KOPT-K1 (cell line): Measurements from ENCODE around the gene DOCK2.

Experiments
- H3K27ac ChIP-seq: fragments of 200-600 bp; sonication (generic); 2 replicates; pipeline ENCODE4 v1.5.1; 2016; ENCODE audit warnings: antibody characterized with exemption, mild to moderate bottlenecking, low read depth, low read length; ENCODE audit not compliant: poor library complexity, severe bottlenecking
- H3K36me3 ChIP-seq: fragments of 200-600 bp; sonication (generic); 2 replicates; pipeline ENCODE4 v1.5.1; 2017; ENCODE audit warnings: antibody characterized with exemption, mild to moderate bottlenecking, low read length, moderate library complexity; ENCODE audit not compliant: insufficient read depth
- H3K9me3 ChIP-seq: fragments of 200-600 bp; sonication (generic); 2 replicates; pipeline ENCODE4 v1.5.1; 2017; ENCODE audit warnings: antibody characterized with exemption, low read length, mild to moderate bottlenecking; ENCODE audit not compliant: insufficient read depth, poor library complexity, severe bottlenecking

DOCK2 gene

DNA sequence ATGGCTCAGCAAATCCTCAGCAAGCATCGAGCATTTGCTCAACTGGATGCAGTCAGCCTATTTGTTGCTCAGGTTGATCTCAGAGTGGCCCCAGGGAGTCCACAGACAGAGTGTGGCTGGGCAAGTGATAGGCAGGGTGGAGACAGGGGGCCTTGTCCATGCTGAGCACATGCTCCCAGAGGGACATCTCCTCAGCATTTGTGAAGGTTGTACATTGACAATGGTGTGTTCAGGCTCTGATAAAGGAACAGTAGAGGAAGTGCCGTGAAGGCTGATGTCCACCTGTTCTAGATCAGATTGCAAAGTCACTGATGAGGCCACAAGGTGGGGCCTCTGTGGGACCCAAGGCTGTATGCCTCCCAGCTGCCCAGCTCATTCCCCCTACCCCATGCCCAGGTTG is 418.5 kb downstream of the DOCK2 start:
- Histone ChIP-seq H3K9me3 (no peaks in the 10 kb centered on the region), H3K36me3 (peaks cover 99% of the 10 kb centered on the region), H3K27ac (no peak overlapping the region)

DNA sequence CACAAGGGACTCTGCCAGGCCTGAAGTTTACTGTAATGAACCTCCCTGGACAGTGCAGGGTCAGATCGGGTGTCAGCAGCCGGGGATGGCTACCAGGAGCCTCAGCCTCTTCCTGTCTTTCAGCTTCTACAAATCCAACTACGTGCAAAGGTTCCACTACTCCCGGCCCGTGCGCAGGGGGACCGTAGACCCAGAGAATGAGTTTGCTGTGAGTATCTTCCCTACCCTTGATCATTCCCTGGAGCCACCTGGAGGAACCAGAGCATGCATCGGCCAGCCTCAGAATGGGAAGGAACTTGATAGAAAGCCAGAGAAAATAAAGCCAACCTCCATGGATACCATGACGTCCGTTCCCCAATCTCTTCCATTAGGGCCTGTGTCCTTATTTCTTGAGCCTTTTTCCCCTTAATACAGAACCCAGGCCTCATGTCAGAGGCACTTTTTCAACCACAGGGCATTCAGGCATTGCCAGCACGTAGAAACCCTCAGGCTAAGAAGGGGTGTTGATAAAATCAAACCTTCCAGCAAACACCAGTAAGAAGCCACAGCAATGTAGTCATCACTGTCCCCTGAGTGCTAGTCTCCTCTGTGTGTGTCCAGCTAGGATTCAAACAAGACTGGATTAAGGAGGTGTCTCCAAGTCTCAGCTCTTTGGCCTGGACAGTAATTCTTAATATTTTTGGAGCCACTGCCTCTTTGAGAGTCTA is 419.6 kb downstream of the DOCK2 start:
- peaks cover 96% of the 10 kb centered on the region for H3K36me3 ChIP-seq
- no peaks in the 10 kb centered on the region for H3K9me3 ChIP-seq
- no peak overlapping the region for H3K27ac ChIP-seq

DNA sequence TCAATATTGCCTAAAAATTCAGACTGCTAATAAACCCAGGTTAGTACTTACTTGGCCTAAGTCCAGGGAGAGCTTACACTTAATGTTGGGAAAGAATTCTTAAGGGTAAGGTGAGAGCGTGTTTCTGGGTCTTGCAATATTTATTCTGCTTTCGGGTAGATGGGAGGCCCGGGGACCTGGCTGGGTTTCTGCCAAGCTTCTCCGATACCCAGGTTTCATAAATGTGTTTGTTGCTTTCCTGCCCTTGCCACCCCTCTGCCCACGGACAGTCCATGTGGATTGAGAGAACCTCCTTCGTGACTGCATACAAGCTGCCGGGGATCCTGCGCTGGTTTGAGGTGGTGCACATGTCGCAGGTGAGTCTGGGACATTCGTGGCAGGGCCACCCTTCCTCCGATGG is 420.2 kb downstream of the DOCK2 start:
- H3K27ac ChIP-seq: no peak overlapping the region
- peaks cover 94% of the 10 kb centered on the region for H3K36me3 ChIP-seq

DNA sequence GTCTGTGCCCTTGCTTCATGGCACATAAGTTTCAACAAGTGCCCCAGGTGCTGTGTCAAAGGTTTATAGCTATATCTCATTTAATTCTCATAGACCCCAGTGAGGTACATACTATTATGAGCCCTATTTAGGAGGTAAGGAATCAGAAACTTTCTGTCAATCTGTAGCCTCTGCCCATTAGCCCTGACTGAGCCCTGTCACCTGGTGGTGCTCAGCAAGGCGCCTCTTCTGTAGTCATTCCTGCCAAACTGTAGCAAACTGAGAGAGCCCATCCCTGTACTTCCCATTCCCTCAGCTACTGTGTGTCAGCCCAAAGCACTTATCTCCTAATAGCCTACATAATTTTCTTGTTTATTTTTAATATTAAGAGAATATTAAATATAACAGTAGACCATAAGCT is 422.1 kb downstream of the DOCK2 start:
- peaks cover 94% of the 10 kb centered on the region for H3K36me3 ChIP-seq
- no peaks in the 10 kb centered on the region for H3K9me3 ChIP-seq
- H3K27ac ChIP-seq: no peak overlapping the region

More for the DNA sequence above, 420.2 kb downstream of the DOCK2 start:
- H3K9me3 ChIP-seq: no peaks in the 10 kb centered on the region

DNA sequence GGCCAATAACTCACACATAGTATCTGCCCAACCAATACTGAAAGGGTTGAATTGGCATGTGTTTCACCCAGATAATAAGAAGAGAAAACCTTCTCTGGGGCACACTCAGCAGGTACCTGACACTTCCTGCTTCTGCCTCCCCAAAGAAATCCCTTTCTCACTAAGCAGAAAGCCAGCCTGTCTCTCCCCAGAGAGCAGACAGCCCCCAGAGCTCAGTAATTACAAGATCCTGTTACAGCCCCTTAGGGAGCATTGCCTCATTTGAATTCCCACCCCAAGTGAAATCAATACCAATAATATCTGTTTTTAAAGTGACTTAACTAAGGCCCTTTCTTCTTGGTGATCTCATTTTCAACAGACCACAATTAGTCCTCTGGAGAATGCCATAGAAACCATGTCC is 430.1 kb downstream of the DOCK2 start:
- Histone ChIP-seq H3K36me3 (peaks cover 90% of the 10 kb centered on the region), H3K27ac (no peak overlapping the region)

DNA sequence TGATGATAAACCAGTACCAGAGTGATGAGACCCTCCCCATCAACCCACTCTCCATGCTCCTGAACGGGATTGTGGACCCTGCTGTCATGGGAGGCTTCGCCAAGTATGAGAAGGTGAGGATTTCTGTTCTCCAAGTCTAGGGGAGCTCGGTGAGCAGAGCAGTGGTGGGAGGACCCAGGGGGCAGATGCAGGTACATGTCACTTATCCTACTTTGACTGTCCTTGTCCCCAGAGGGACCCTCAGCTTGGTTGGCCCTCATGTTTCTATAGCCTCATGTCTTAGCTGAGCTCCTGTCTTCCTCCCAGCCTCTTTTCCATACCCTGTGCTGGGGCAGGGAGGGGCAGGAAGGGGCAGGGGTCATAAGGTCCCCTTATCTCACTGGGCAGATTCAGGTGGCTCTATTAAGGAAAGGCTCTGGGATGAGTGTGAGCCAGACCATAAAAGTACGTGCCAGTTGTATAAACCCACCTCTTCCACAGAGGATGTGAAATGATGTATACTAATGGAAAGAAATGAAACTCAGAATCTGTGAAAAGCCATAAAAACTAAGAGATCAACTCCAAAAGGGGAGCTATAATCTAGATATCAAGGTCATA is 430.6 kb downstream of the DOCK2 start:
- no peaks in the 10 kb centered on the region for H3K9me3 ChIP-seq
- peaks cover 91% of the 10 kb centered on the region for H3K36me3 ChIP-seq
- H3K27ac ChIP-seq: no peak overlapping the region

More for the DNA sequence above, 430.1 kb downstream of the DOCK2 start:
- H3K9me3 ChIP-seq: no peaks in the 10 kb centered on the region

DNA sequence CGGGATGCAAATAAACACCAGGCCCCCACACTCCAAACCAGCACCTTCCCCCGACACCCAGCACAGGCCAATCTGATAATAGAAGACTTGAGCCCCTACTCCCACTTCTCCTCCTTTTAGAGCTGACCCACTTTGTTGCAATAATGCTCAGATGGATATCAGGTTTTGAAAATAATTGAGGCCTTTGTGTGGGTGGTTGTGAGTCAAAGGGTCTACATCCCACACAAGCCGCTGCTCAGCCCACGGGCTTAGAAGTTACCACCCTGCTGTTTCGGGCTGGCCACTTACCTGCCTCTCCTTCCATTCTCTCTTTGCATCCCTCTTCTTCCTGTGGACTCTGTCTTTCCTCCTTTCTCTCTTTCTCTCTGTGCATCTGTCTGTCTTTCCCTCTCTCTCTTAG is 432.4 kb downstream of the DOCK2 start:
- H3K36me3 ChIP-seq: peaks cover 86% of the 10 kb centered on the region
- no peaks in the 10 kb centered on the region for H3K9me3 ChIP-seq
- no peak overlapping the region for H3K27ac ChIP-seq

DNA sequence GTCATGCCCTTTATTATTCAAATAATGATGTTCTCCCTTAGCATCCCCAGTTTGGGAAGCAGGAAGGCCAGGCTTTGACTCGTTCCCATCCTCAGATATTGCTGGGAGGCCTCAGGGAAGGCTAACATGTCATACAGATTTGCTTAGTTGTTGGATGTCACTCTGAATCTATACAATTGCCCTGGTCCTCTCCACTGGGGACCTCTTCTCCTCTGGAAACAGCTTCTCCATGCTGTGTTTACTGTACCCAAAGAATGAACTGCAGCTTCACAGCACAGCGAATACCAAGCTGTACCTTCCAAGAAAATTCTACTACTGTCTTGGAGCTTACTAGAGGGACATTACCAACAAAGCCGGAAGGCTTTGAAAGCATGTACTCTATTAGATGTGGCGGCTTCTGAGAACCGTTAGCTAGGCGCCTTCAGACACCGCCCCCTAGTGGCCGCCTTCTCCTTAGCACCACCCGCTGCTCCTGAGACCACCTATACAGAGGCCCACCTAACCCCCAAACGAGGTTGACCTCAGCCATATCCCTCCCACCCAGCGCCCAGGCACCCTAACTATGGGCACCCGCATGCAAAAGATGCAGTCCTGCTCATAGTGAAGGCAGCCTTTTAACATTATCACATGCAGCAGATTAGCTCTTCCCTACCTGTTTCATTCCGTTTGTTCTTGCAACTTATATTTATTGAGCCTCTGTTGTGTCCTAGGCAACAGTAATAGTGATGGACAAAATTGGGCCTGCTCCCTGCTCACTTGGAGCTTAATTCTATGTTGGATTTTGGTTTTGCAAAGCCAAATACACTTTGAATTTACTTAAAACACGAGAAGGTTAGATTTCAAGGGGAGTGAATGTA is 433.7 kb downstream of the DOCK2 start:
- Histone ChIP-seq H3K36me3 (peaks cover 92% of the 10 kb centered on the region), H3K27ac (no peak overlapping the region), H3K9me3 (no peaks in the 10 kb centered on the region)

DNA sequence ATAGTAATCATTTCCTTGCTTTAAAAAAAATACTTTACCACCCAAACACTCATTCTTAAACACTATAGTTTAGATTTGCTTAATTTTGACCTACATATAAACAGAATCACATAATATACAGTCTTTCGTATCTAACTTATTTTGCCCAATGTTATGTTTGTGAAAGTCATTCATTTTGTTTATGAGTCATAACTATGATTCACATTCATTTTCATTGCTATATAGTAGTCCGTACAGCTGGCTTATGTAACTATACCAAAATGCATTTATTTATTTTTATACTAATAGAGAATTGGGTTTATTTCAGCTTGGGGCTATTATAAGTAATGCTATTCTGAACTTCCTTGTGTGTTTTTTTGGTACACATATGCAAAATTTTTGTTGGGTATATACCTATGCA is 434.7 kb downstream of the DOCK2 start:
- no peaks in the 10 kb centered on the region for H3K9me3 ChIP-seq
- no peak overlapping the region for H3K27ac ChIP-seq
- peaks cover 95% of the 10 kb centered on the region for H3K36me3 ChIP-seq

DNA sequence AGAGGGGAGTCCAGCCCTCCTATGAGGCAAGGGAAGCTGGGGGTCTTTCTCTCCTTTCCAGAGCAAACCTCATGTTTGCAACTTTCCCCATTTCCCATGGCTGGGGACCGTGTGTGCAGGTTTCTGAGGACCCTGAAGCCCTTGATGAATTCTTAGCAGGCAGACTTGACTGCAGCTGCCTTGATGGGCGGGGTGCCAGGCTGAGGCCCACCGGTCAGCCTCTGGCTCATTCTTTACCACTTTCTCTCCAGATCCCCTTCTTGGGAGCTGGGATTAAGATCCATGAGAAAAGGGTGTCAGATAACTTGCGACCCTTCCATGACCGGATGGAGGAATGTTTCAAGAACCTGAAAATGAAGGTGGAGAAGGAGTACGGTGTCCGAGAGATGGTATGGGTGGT is 438.6 kb downstream of the DOCK2 start:
- no peaks in the 10 kb centered on the region for H3K9me3 ChIP-seq
- peaks cover 95% of the 10 kb centered on the region for H3K36me3 ChIP-seq
- H3K27ac ChIP-seq: no peak overlapping the region

DNA sequence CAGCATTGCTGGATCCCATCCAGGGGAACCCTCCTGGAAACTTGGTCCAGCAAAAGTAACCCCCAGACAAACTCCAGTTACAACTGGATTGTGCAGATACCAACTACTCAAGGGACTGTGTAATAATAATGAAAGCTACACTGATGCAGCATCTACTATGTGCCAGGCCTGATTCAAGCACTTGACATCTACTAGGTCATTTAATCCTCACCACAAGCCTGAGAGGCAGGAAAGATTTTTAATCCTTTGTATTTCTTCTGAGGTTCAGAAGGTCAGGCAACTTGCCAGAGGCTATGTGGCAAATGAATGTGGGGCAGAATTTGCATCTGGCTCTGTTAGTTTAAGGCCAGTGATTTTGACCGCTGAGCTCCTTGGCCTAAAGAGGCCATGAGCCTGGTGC is 439.1 kb downstream of the DOCK2 start:
- Histone ChIP-seq H3K36me3 (peaks cover 95% of the 10 kb centered on the region), H3K9me3 (no peaks in the 10 kb centered on the region), H3K27ac (no peak overlapping the region)

DNA sequence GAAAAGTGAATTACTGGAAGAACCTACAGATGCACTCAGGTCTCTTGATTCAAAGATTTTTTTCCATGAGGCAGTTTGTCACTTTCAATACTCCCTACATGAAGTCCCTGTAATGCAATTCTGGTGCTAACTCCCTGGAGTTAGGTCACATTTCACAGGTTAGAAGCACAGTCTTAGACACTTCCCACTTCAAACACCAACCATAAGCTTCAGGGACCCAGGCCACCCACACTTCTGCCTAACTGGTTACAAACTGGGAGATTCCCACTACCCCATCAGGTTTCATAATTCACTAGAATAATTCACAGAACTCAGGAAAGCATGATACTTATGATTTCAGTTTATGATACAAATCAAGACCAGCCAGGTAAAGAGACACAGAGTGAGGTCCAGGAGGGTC is 439.7 kb downstream of the DOCK2 start:
- peaks cover 95% of the 10 kb centered on the region for H3K36me3 ChIP-seq
- H3K9me3 ChIP-seq: no peaks in the 10 kb centered on the region
- no peak overlapping the region for H3K27ac ChIP-seq

DNA sequence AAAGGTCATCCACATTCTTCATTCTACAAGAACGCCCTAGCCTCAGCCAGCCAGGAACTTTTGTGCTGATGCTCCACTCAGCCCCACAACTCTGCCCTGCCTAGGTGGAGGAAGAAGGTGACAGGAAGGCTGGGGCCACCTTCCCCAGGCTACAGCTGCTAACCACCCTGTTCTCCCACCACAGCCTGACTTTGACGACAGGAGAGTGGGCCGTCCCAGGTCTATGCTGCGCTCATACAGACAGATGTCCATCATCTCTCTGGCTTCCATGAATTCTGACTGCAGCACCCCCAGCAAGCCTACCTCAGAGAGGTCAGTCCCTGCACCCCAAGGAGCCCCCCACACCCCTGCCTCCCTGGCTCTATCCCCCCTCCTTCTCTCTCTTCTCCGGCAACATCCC is 440.5 kb downstream of the DOCK2 start:
- Histone ChIP-seq H3K36me3 (peaks cover 95% of the 10 kb centered on the region), H3K27ac (no peak overlapping the region), H3K9me3 (no peaks in the 10 kb centered on the region)

DNA sequence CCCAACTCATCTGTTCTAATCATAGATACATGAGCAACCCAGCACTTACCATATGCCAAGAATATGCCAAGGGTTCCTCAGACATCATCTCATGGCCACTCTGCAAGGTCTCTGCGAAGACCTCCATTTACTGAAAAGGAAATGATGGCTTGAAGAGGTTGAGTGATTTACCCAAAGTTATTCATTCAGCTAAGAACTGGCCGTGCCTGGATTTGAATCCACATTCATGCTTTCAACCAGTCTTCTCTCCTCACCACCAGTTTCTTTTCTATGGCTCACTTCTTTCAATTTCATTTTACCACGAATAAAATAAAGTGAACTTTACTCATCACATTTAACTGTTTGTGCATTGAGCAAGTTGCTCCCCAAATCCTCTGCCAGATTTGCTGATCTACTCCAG is 441.4 kb downstream of the DOCK2 start:
- peaks cover 95% of the 10 kb centered on the region for H3K36me3 ChIP-seq
- H3K27ac ChIP-seq: no peak overlapping the region
- no peaks in the 10 kb centered on the region for H3K9me3 ChIP-seq

DNA sequence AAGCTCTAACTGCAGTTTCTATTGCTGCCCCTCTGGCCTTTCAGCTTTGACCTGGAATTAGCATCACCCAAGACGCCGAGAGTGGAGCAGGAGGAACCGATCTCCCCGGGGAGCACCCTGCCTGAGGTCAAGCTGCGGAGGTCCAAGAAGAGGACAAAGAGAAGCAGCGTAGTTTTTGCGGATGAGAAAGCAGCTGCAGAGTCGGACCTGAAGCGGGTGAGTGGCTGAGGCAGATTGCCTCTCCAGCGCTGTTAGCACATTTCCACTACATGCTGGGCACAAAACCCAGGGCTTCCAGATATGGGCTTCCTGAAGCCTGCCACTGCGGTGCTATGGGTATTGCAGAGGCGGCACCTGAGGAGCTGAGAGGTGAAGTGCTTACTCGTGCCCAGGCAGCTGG is 441.9 kb downstream of the DOCK2 start:
- Histone ChIP-seq H3K9me3 (no peaks in the 10 kb centered on the region), H3K27ac (no peak overlapping the region), H3K36me3 (peaks cover 99% of the 10 kb centered on the region)
